B cell (primary cell): ENCODE results near the gene ENDOU. TPM values are rescaled to one million over a fixed set of nuclear protein-coding genes. Genes with fewer than 3 reads are reported as not detected.

Experiments
- ATAC-seq: fragments of 200-7000 bp; cut with Tn5 transposase; one replicate; pipeline ENCODE4 v1.10.0; 2021; ENCODE audit warnings: low read depth, mild to moderate bottlenecking, moderate number of reproducible peaks, moderate library complexity
- CTCF ChIA-PET: fragments of 350-600 bp; sonication (Branson Sonifier 250); formaldehyde crosslinking; loops from one replicate; lab custom pipeline; 2021; ENCODE audit warnings: antibody characterized with exemption, inconsistent platforms; lab: Charles Lee
- POLR2A ChIA-PET: fragments of 350-600 bp; sonication (Branson Sonifier 250); formaldehyde crosslinking; loops from one replicate; lab custom pipeline; 2021; ENCODE audit warnings: antibody characterized with exemption; lab: Charles Lee
- DNase-seq: peaks from one replicate; pipeline ENCODE4 v3.0.0; 2013
- H2AFZ ChIP-seq: 2 replicates; pipeline ENCODE4 v1.6.1; 2012; ENCODE audit warnings: mild to moderate bottlenecking, low read depth, low read length; ENCODE audit not compliant: insufficient read depth, poor library complexity, severe bottlenecking
- H3K27ac ChIP-seq, 2 donors: 1 replicate in 1 of 2; 2 replicates in 1 of 2; pipeline ENCODE4 v1.5.1; 2012 to 2013; ENCODE audit warnings: low read length in 2 of 2, mild to moderate bottlenecking in 2 of 2, moderate library complexity in 1 of 2
- H3K27me3 ChIP-seq, 4 experiments: fragments of 200-600 bp in 1 of 4; sonication (generic) in 1 of 4; replicated peaks in 1 of 4; 1 replicate in 2 of 4; 2 replicates in 2 of 4; pipeline versions ENCODE4 v1.6.1 to v1.7.0; 2013 to 2016; ENCODE audit warnings: low read length in 3 of 4, mild to moderate bottlenecking in 2 of 4, mixed read lengths in 1 of 4, moderate library complexity in 1 of 4; ENCODE audit not compliant: insufficient read depth in 4 of 4, control insufficient read depth in 3 of 4; ENCODE audit errors: control extremely low read depth in 1 of 4
- H3K36me3 ChIP-seq, 2 experiments: replicated peaks in 1 of 2; 1 replicate in 1 of 2; 2 replicates in 1 of 2; pipeline versions ENCODE4 v1.6.1 to v1.7.1; 2013; ENCODE audit warnings: low read length in 1 of 2; ENCODE audit not compliant: insufficient read depth in 2 of 2, control insufficient read depth in 1 of 2; ENCODE audit errors: control extremely low read depth in 1 of 2, extremely low read depth in 1 of 2
- H3K4me1 ChIP-seq, 2 donors: fragments of 200-600 bp in 1 of 2; sonication (generic) in 1 of 2; 1 replicate in 1 of 2; 2 replicates in 1 of 2; pipeline versions ENCODE4 v1.5.1 to v1.6.1; 2013 to 2017; ENCODE audit warnings: low read length in 2 of 2; ENCODE audit not compliant: control insufficient read depth in 2 of 2, insufficient read depth in 2 of 2
- H3K4me2 ChIP-seq: replicated peaks from 2 replicates; pipeline ENCODE3; 2012; ENCODE audit warnings: mild to moderate bottlenecking, low read depth, low read length; ENCODE audit not compliant: poor library complexity, severe bottlenecking
- H3K4me3 ChIP-seq, 5 experiments: fragments of 200-600 bp in 1 of 5; sonication (generic) in 1 of 5; 1 replicate in 3 of 5; 2 replicates in 2 of 5; pipeline versions ENCODE4 v1.5.1 to v1.7.0; 2011 to 2016; ENCODE audit warnings: low read length in 4 of 5, mild to moderate bottlenecking in 4 of 5, low read depth in 2 of 5, control low read depth in 1 of 5, moderate library complexity in 1 of 5; ENCODE audit not compliant: insufficient read depth in 1 of 5; ENCODE audit errors: control extremely low read depth in 1 of 5, extremely low read depth in 1 of 5
- H3K79me2 ChIP-seq: fragments of 200-600 bp; sonication (generic); one replicate; pipeline ENCODE4 v1.6.0; 2016; ENCODE audit warnings: low read length; ENCODE audit not compliant: control insufficient read depth, insufficient read depth
- H3K9ac ChIP-seq: fragments of 200-600 bp; sonication (generic); 2 replicates; pipeline ENCODE4 v1.6.1; 2017; ENCODE audit warnings: mild to moderate bottlenecking, low read length, moderate library complexity
- H3K9me3 ChIP-seq, 3 donors: one replicate each; pipeline versions ENCODE4 v1.6.1 to v1.7.1; 2013; ENCODE audit warnings: low read length in 2 of 3; ENCODE audit not compliant: control insufficient read depth in 2 of 3, insufficient read depth in 1 of 3; ENCODE audit errors: control extremely low read depth in 1 of 3
- H4K20me1 ChIP-seq: 2 replicates; pipeline ENCODE4 v1.6.0; 2012; ENCODE audit warnings: mild to moderate bottlenecking, low read length; ENCODE audit not compliant: insufficient read depth, control insufficient read depth, poor library complexity, severe bottlenecking
- H3K27ac Mint-ChIP-seq: one replicate; pipeline ENCODE4 v1.8.0; 2021; ENCODE audit warnings: mixed read lengths
- H3K27me3 Mint-ChIP-seq: one replicate; pipeline ENCODE4 v1.8.0; 2021; ENCODE audit warnings: mixed read lengths
- H3K4me1 Mint-ChIP-seq: one replicate; pipeline ENCODE4 v1.8.0; 2021; ENCODE audit warnings: mixed read lengths
- H3K4me3 Mint-ChIP-seq: one replicate; pipeline ENCODE4 v1.8.0; 2021; ENCODE audit warnings: mixed read lengths
- H3K9me3 Mint-ChIP-seq: one replicate; pipeline ENCODE4 v1.8.0; 2022; ENCODE audit warnings: mixed read lengths; ENCODE audit not compliant: insufficient read depth
- EZH2 ChIP-seq: IDR thresholded peaks from 2 replicates; pipeline ENCODE4 v1.6.1; 2012; ENCODE audit warnings: borderline replicate concordance, low read depth, mild to moderate bottlenecking, moderate library complexity, low read length; ENCODE audit not compliant: insufficient read depth, poor library complexity, severe bottlenecking
- WGBS: methylation state at CpG from one replicate; pipeline ENCODE4 v1.1.5; 2013; ENCODE audit warnings: missing lambda C conversion rate; ENCODE audit not compliant: insufficient coverage; 5-methylcytosine and 5-hydroxymethylcytosine counted together
- intact Hi-C: fragments of 100-400 bp; cut with micrococcal nuclease; formaldehyde crosslinking; loops from one replicate; pipeline ENCODE4 v1.10.0; 2022
- polyA plus RNA-seq: library from polyadenylated mRNA; depleted of rRNA; stranded (reverse); fragments of >200 nt; gene quantifications from 2 replicates; pipeline ENCODE4 v1.2.3, GENCODE V29; 2012
- total RNA-seq, 2 donors: library from RNA; stranded (reverse); fragments of 120-200 nt in 1 of 2; gene quantifications; 1 replicate in 1 of 2; 2 replicates in 1 of 2; pipeline versions ENCODE4 v1.2.3 to v1.2.4, GENCODE V29; 2013 to 2022
- TF ChIP-seq, protein P1 (sequence below): fragments of 200-600 bp; IDR thresholded peaks from one replicate; pipeline ENCODE4 v1.8.0; 2022; ENCODE audit warnings: antibody characterized with exemption, mild to moderate bottlenecking

The ENDOU gene
- total and polyA plus RNA-seq, 2 donors (not counting 1 experiment from before 2014, with no cell fraction given) = 0.03 TPM; not detected in 1

GRCh38 chr12:47739979-47740378 lies 14.7 kb upstream of the ENDOU start:
- Histone ChIP-seq H3K4me3 (peak overlapping the region in 3 of 5 experiments; percentile 7 to 39 (median 14)), H3K36me3 (no peaks in the 10 kb centered on the region), H3K27me3 (no peaks in the 10 kb centered on the region), H3K79me2 (no peaks in the 10 kb centered on the region), H4K20me1 (no peaks in the 10 kb centered on the region), H3K9me3 (peaks cover 0 to 9% (median 0%) of the 10 kb centered on the region in 3 donors), H3K9ac (peak overlapping the region; percentile 39), H2AFZ (peak overlapping the region; percentile 68), H3K4me2 (peak overlapping the region; percentile 72), H3K27ac (peak overlapping the region; percentile 63 to 69), H3K4me1 (peaks cover 29 to 41% of the 10 kb centered on the region in 2 donors)
- TF ChIP-seq, protein P1, sequence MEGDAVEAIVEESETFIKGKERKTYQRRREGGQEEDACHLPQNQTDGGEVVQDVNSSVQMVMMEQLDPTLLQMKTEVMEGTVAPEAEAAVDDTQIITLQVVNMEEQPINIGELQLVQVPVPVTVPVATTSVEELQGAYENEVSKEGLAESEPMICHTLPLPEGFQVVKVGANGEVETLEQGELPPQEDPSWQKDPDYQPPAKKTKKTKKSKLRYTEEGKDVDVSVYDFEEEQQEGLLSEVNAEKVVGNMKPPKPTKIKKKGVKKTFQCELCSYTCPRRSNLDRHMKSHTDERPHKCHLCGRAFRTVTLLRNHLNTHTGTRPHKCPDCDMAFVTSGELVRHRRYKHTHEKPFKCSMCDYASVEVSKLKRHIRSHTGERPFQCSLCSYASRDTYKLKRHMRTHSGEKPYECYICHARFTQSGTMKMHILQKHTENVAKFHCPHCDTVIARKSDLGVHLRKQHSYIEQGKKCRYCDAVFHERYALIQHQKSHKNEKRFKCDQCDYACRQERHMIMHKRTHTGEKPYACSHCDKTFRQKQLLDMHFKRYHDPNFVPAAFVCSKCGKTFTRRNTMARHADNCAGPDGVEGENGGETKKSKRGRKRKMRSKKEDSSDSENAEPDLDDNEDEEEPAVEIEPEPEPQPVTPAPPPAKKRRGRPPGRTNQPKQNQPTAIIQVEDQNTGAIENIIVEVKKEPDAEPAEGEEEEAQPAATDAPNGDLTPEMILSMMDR = no peak
- TF ChIP-seq EZH2 = no peak
- Mint-ChIP-seq H3K27me3 (no peaks in the 10 kb centered on the region), H3K27ac (peak overlapping the region; percentile 82), H3K4me1 (peaks cover 44% of the 10 kb centered on the region), H3K4me3 (peak overlapping the region; percentile 79), H3K9me3 (no peaks in the 10 kb centered on the region)
- ATAC-seq = peak; percentile 62
- WGBS = 11% methylated on average over 12 of the region's 12 CpGs
- ChIA-PET CTCF (interaction anchor here (0.7 to 15.0 kb wide), 9 partner anchors 10 to 99 kb away, joined by 3 to 515 read pairs (median 150); partner anchors contain the start of genes ENDOU, RAPGEF3, RPAP3 and SLC48A1), POLR2A (interaction anchor here (0.6 to 5.7 kb wide), 7 partner anchors 14 to 1381 kb away, joined by 3 to 43 read pairs (median 4); partner anchors contain the start of genes ENDOU and RAPGEF3)
- peak; percentile 52 for DNase-seq
- intact Hi-C loops = loop anchor here (1.0 to 2.0 kb wide), 2 partner anchors 25 to 34 kb away; partner anchors contain the start of gene RPAP3

DNA sequence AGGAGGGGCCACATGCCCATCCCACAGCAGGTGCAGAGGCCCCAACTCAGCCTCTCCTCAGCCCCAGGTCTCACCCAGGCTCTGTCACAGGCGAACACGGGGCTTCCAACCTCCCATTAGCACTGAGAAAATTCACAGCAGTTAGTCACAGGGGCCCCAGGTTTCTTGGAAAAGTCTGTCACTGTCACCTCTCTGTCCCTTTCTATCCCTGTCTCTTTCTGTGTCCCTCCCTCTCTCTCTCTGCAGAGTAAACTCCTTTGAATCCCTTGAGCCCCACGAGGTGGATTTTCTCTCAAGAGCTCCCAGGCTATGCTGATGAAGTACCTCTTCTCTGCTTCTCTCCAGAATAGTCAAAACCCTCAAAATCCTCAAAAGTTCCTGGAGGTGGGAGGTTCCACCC lies 14.0 kb upstream of the ENDOU start:
- POLR2A ChIA-PET = interaction anchor here (0.6 to 5.7 kb wide), 5 partner anchors 18 to 1381 kb away, joined by 3 to 43 read pairs (median 4); partner anchors contain the start of gene RAPGEF3

More for the DNA sequence above, 14.0 kb upstream of the ENDOU start:
- no peak for DNase-seq
- 84% methylated on average over 3 of the region's 3 CpGs for WGBS
- Histone ChIP-seq H3K27ac (no peak overlapping the region), H3K36me3 (no peaks in the 10 kb centered on the region), H3K4me3 (peak overlapping the region in 1 of 5 experiments; percentile 39), H4K20me1 (no peaks in the 10 kb centered on the region), H3K4me1 (peaks cover 29 to 41% of the 10 kb centered on the region in 2 donors), H3K4me2 (peak overlapping the region; percentile 72), H3K79me2 (no peaks in the 10 kb centered on the region), H3K27me3 (no peaks in the 10 kb centered on the region), H2AFZ (peak overlapping the region; percentile 68), H3K9ac (peak overlapping the region; percentile 39), H3K9me3 (peaks cover 0 to 9% (median 0%) of the 10 kb centered on the region in 3 donors)
- H3K4me3 Mint-ChIP-seq = peak overlapping the region; percentile 79
- TF ChIP-seq, protein P1 = no peak
- TF ChIP-seq EZH2 = no peak
- CTCF ChIA-PET = interaction anchor here (1.1 to 15.0 kb wide), 7 partner anchors 18 to 100 kb away, joined by 3 to 515 read pairs (median 270); partner anchors contain the start of genes RAPGEF3, RPAP3 and SLC48A1
- H3K27ac Mint-ChIP-seq = peak overlapping the region; percentile 82
- no peak for ATAC-seq
- H3K4me1 Mint-ChIP-seq = peaks cover 41% of the 10 kb centered on the region
- H3K9me3 Mint-ChIP-seq = no peaks in the 10 kb centered on the region
- intact Hi-C loops = no loop called here
- no peaks in the 10 kb centered on the region for H3K27me3 Mint-ChIP-seq
